Esophagus muscularis mucosa (tissue), 4 donors: Measurements from ENCODE around the gene MRPS27. TPM values are rescaled to one million over a fixed set of nuclear protein-coding genes. Genes with fewer than 3 reads are reported as not detected.

Experiments used
- DNase-seq: peaks from one replicate; pipeline ENCODE4 v3.0.0-alpha.2; 2017; ENCODE audit errors: extremely low spot score
- H3K27ac ChIP-seq, 4 donors: fragments of 200-600 bp; sonication (generic); replicated peaks in 1 of 4; 1 replicate in 3 of 4; 2 replicates in 1 of 4; pipeline ENCODE4 v1.5.1; 2016 to 2019; ENCODE audit warnings: mild to moderate bottlenecking in 1 of 4
- H3K27me3 ChIP-seq, 4 donors: fragments of 200-600 bp; sonication (generic); one replicate each; pipeline versions ENCODE4 v1.5.1 to v1.6.0; 2016 to 2019
- H3K36me3 ChIP-seq, 4 donors: fragments of 200-600 bp; sonication (generic); one replicate each; pipeline ENCODE4 v1.5.1; 2016 to 2019
- H3K4me1 ChIP-seq, 4 donors: fragments of 200-600 bp; sonication (generic); one replicate each; pipeline ENCODE4 v1.5.1; 2016 to 2019
- H3K4me3 ChIP-seq, 4 donors: fragments of 200-600 bp; sonication (generic); 1 replicate in 2 of 4; 2 replicates in 2 of 4; pipeline ENCODE4 v1.5.1; 2016 to 2019; ENCODE audit warnings: mild to moderate bottlenecking in 4 of 4, moderate library complexity in 1 of 4
- H3K9me3 ChIP-seq, 4 donors: fragments of 200-600 bp; sonication (generic); 1 replicate in 3 of 4; 2 replicates in 1 of 4; pipeline ENCODE4 v1.5.1; 2016 to 2019
- CTCF ChIP-seq, 3 experiments: fragments of 200-600 bp in 2 of 3; fragments of 450-650 bp in 1 of 3; sonication (generic) in 2 of 3; IDR thresholded peaks; one replicate each; pipeline ENCODE4 v1.5.1; 2017 to 2019; ENCODE audit warnings: antibody characterized with exemption in 3 of 3, mild to moderate bottlenecking in 2 of 3, moderate library complexity in 1 of 3
- EP300 ChIP-seq: sonication (generic); formaldehyde crosslinking; IDR thresholded peaks from one replicate; pipeline ENCODE4 v1.6.1; 2017; ENCODE audit warnings: antibody characterized with exemption
- POLR2A ChIP-seq: fragments of 450-650 bp; IDR thresholded peaks from one replicate; pipeline ENCODE4 v1.6.1; 2017; ENCODE audit warnings: antibody characterized with exemption, moderate library complexity, mild to moderate bottlenecking, low read depth
- POLR2AphosphoS5 ChIP-seq, 2 donors: sonication (generic); formaldehyde crosslinking; IDR thresholded peaks; one replicate each; pipeline ENCODE4 v1.6.1; 2017; ENCODE audit warnings: antibody characterized with exemption in 2 of 2
- WGBS: methylation state at CpG from one replicate; pipeline ENCODE4 v1.1.5; 2018; 5-methylcytosine and 5-hydroxymethylcytosine counted together
- intact Hi-C: fragments of 100-400 bp; cut with DNase I; formaldehyde crosslinking; loops from one replicate; pipeline ENCODE4 v1.15.1; 2023
- total RNA-seq, 4 donors: library from RNA; depleted of rRNA; stranded (reverse); fragments of >200 nt; gene quantifications; one replicate each; pipeline versions ENCODE4 v1.1.0 to v1.2.1, GENCODE V29; 2016

The MRPS27 gene
- total RNA-seq, 4 donors from 2014 or later = 38.6 to 53.5 (median 45.7) TPM

- 97% methylated on average over 2 of the region's 2 CpGs for WGBS
- Histone ChIP-seq H3K27me3 (no peaks in the 10 kb centered on the region), H3K27ac (no peak overlapping the region), H3K4me1 (peaks cover 21 to 52% (median 32%) of the 10 kb centered on the region in 4 donors), H3K36me3 (no peaks in the 10 kb centered on the region), H3K4me3 (no peak overlapping the region), H3K9me3 (no peaks in the 10 kb centered on the region)
- TF ChIP-seq POLR2AphosphoS5 (IDR thresholded peaks at IDR 0.05) (no peak), CTCF (IDR thresholded peaks at IDR 0.05) (no peak), POLR2A (no peak), EP300 (no peak)
- intact Hi-C loops = no loop called here
- no peak for DNase-seq
Observed at GRCh38 chr5:72255670-72256069, 64.4 kb downstream of the MRPS27 start.

GRCh38 chr5:72255237-72255636, 64.8 kb downstream of the MRPS27 start:
- TF ChIP-seq POLR2A = no peak
- no peak for TF ChIP-seq POLR2AphosphoS5 (IDR thresholded peaks at IDR 0.05)
- no peak for TF ChIP-seq CTCF (IDR thresholded peaks at IDR 0.05)
- no peak for TF ChIP-seq EP300
- no peak overlapping the region for H3K27ac ChIP-seq
- no peak overlapping the region for H3K4me3 ChIP-seq
- no peak for DNase-seq
- 97% methylated on average over 3 of the region's 3 CpGs for WGBS
- H3K27me3 ChIP-seq = no peaks in the 10 kb centered on the region
- peaks cover 25 to 52% (median 34%) of the 10 kb centered on the region in 4 donors for H3K4me1 ChIP-seq
- H3K9me3 ChIP-seq = no peaks in the 10 kb centered on the region
- intact Hi-C loops = no loop called here
- no peaks in the 10 kb centered on the region for H3K36me3 ChIP-seq

GRCh38 chr5:72252574-72253155, 67.4 kb downstream of the MRPS27 start:
- Histone ChIP-seq H3K4me1 (peaks cover 42 to 72% (median 54%) of the 10 kb centered on the region in 4 donors), H3K36me3 (no peaks in the 10 kb centered on the region), H3K27ac (peak overlapping the region; percentile 24 to 52 (median 38)), H3K9me3 (no peaks in the 10 kb centered on the region), H3K4me3 (no peak overlapping the region), H3K27me3 (no peaks in the 10 kb centered on the region)
- intact Hi-C loops = no loop called here
- no peak for DNase-seq
- WGBS = 95% methylated on average over 5 of the region's 5 CpGs
- TF ChIP-seq POLR2AphosphoS5 (IDR thresholded peaks at IDR 0.05) (no peak), POLR2A (no peak), EP300 (no peak), CTCF (IDR thresholded peaks at IDR 0.05) (no peak)

GRCh38 chr5:72252008-72252407, 68.0 kb downstream of the MRPS27 start:
- Histone ChIP-seq H3K27ac (peak overlapping the region in 3 of 4 donors; percentile 22 to 30 (median 28)), H3K36me3 (no peaks in the 10 kb centered on the region), H3K4me3 (no peak overlapping the region), H3K4me1 (peaks cover 47 to 78% (median 60%) of the 10 kb centered on the region in 4 donors), H3K9me3 (no peaks in the 10 kb centered on the region), H3K27me3 (no peaks in the 10 kb centered on the region)
- TF ChIP-seq EP300 = no peak
- no peak for TF ChIP-seq CTCF (IDR thresholded peaks at IDR 0.05)
- TF ChIP-seq POLR2AphosphoS5 (IDR thresholded peaks at IDR 0.05) = no peak
- no peak for TF ChIP-seq POLR2A
- DNase-seq = no peak
- intact Hi-C loops = no loop called here

- Histone ChIP-seq H3K4me1 (peaks cover 50 to 81% (median 67%) of the 10 kb centered on the region in 4 donors), H3K9me3 (no peaks in the 10 kb centered on the region), H3K4me3 (no peak overlapping the region), H3K27me3 (no peaks in the 10 kb centered on the region), H3K27ac (peak overlapping the region; percentile 17 to 30 (median 25)), H3K36me3 (no peaks in the 10 kb centered on the region)
- intact Hi-C loops = no loop called here
- no peak for TF ChIP-seq EP300
- no peak for DNase-seq
- 100% methylated on average over 1 of the region's 1 CpG for WGBS
Observed at GRCh38 chr5:72251386-72251785, 68.7 kb downstream of the MRPS27 start.
